Activated CD4-positive, CD25-positive, alpha-beta regulatory T cell (primary cell): ENCODE data around the gene C5.

Experiments
- DNase-seq, 4 experiments: peaks; one replicate each; lab custom pipeline; 2025; lab: John Stamatoyannopoulos, UW

Gene C5

DNA sequence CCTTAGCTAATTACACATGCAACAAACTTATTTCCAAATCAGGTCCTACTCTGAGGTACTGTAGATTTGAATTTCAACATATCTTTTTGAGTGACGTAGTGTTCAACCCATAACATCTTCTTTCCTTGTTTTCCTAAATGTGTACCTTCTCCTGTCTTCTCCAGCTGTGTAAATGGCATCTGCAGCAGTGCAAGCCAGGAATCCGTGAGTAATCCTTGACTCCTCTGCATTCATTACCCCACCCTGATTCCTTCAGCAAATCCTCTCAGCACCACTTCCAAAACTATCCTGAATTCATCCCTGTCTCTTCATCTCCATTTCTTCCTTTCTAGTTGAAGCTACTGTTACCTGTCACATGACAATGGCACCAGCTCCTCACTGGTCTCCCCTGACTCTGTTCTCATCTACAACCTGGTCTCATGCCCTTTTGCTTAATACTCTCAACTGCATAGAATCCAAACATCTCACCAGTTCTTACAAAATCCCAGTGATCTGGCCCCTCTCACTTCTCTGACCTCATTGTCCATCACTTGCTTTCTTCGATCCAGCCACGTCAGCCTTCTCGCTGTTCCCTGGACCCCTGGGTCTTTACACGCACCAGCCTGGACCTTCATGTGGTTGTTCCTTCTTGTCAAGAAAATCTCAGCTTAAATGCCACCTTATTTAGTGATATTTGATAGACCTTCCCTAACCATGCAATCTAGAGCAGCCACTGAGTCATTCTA lies 108.9 kb downstream of the C5 start:
- DNase-seq, result no peak

DNA sequence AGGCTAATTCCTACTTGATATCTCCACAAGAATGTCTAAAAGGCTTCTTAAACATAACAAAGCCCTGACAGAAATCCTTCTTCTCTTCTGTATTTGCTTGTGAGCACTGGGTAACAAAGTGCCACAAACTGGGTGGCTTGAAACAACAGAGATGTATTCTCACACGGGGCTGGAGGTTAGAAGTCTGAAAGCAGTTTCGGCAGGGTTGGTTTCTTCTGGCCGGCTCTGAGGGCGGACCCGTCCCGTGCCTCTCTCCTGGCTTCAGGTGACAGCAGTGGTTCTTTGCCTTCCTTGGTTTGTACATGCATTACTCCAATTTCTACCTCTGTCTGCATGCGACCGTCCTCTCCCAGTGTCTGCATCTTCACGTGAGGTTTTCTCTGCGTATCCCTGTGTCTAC lies 109.5 kb downstream of the C5 start:
- DNase-seq, result no peak

DNA sequence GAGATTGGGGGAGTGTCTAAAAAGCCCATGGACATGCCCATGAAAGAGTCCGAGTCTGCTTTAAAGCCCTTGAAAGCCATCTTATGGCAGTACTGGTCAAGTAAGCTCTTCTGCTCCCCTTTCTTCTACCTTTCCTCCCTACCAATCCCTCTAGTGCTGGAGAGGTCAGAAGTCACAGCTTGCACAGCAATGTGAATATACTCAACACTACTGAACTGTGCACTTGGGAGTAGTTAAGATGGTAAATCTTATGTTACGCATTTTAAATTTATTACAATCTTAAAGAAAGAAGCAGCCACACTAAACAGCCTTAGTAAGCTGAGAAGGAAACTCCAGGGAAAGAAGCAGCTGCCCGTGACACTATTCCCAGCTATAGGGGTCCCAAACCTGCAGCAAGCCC lies 111.2 kb downstream of the C5 start:
- DNase-seq, result no peak

DNA sequence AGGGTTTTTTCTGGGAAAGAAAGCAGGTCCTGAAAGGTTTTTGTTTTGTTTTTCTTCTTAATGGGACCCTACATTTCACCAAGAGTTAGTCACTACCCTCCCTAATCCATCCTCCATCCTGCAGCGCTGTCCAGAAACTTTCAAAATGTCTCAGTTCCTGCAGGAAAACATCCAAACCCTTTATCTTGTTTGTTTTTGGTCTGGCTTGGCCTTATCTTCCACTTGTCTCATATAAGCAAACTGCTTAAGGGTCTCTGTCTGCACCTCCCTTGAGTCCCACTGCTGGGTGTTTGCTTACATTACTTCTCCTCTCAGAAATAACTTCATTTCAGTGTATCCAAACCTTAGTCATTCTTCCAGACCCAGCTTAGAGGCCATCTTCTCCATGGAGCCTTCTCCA lies 112.5 kb downstream of the C5 start:
- DNase-seq, result no peak

DNA sequence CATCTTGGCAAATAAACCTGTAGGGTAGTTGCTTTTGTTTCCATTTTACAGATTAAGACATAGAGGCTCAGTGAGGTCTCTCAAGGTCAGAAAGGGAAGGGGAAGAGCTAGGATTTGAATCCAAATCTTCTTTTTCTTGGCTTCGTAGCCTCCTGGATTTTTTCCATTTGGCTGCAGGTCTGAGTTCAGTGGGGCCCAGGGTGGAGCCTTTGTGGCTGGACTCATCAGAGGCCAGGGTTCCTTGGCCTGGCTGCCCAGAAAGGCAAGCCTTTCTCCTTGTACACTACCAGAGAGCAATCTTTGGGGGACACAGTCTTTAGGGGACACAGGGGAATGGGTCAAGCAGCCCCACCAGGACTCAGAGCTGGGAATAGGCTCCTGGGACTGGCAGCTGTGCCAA lies 112.9 kb downstream of the C5 start:
- no peak for DNase-seq

DNA sequence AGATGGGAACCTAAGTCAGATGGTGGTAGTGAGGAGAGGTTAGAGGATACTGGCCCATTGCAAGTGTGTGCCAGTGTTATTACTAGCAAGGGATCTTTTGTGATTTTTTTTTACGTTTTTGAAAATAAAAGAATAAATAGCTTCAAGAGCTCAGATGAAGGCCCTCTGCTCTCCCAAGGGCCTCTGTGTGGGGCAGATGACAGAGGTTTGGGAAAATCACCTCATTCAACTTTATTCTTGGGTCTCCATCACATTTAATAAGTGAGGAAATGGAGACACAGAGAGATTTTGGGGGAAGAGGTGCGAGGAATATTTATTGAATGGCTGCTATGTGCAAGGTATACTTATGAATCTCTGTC lies 113.3 kb downstream of the C5 start:
- DNase-seq, result no peak

DNA sequence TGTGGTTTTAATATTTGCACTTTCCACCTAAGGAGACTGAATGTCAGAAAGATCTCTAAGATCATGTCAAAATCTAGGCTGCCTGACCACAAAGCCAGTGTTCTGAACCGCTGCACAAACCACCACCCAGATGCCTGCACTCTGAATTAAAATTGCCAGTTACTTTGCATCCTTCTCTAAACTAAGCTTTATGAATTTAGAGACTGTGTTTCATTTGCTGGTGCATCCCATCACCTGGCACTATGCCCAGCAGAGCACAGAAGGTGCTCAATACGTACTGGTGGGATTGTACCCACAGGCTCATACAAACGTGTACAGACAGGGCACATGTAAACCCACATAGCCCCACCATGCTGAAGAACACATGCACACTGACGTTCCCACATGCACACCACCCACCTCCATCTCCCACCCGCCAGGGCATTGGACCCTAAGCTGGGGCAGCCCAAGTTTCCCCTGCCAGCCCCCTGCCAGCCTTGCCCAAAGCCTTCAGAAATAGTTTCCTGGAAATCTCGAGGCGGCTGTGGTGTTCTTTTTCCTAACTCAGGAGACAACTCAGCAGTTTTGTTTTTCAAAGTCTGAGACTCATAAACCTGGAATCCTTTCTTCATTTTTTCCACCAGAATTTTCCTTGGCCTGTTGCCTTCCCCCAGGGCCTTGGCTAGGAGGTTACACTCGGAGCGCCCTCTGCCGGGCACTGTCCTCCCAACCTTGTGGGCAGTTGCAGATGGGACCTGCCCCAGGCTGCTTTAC lies 113.9 kb downstream of the C5 start:
- peak; percentile 77 to 90 (median 81) for DNase-seq

DNA sequence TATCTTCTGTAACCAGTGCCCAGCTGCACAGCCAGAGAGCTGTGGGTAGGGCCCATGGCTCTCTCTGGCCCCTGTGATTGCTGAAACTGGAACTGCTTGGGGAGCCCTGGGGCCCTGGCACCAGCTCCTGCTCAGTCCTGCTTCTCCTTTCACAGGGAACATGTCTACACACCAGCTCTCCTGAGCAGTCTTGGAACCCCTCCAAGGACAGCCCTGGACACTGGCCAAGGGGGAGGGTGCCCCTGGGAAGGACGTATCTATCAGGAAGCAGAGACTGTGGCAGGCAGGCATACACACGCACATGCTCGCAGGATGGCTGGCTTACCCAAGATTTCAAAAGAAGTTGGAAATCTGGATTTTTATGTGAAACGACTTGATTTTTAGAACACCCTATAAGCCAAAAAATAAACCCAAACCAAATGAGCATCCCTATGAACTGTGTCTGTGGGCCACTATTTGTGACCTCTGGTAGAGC lies 114.7 kb downstream of the C5 start:
- DNase-seq, result no peak

DNA sequence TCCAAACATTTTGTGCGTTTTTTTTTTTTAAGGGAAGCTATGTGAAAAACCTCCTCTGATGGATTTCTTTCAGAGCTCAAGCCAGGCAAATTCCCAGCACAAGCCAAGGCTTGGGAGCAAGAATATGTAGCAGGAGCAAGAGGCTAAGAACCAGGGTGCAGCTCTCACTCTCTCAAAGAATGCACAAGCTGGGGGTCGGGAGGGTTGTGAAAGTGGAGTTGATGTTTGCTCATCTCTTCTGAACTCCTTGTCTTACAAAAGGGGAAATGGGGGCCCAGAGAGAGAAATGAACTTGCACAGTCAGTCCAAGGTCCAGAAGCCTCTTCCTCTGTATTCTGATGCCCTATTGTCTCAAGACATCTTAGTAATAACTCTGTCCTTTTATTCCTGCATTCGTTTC lies 115.8 kb downstream of the C5 start:
- DNase-seq, result no peak

DNA sequence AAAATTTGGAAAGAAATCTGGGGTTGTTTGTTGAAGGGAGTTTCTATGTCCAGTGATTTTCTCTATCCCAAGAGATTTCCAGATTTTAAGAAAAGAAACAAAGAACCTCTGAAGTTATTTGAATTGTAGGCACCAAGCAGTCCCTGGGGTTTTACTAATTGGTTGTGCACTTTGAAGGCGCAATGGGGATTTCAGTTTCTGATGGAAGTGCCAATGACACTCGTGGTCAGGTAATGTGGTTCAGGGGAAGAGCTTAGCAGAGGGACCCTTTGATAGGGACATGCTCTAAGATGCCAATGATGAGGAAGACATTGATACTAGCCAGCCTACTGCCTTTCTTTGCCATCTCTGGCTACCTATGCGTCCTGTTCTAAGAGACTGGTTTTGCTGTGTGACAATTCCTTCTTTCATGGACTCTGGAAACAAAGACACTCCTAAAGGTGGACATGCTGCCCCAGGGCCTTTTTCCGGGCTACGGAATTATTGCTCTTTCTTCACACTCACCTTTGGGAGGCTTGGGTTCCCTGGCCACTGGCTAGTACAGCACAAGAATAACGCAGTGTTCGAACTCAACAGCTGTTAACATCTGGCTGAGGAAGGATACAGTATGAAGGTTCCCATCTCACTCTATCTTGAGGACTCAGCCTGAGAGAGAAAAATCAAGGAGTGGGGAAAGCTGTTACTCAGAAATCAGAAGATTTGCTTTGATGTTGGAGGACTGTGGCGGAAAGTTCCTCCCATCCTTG lies 116.6 kb downstream of the C5 start:
- DNase-seq, result no peak

DNA sequence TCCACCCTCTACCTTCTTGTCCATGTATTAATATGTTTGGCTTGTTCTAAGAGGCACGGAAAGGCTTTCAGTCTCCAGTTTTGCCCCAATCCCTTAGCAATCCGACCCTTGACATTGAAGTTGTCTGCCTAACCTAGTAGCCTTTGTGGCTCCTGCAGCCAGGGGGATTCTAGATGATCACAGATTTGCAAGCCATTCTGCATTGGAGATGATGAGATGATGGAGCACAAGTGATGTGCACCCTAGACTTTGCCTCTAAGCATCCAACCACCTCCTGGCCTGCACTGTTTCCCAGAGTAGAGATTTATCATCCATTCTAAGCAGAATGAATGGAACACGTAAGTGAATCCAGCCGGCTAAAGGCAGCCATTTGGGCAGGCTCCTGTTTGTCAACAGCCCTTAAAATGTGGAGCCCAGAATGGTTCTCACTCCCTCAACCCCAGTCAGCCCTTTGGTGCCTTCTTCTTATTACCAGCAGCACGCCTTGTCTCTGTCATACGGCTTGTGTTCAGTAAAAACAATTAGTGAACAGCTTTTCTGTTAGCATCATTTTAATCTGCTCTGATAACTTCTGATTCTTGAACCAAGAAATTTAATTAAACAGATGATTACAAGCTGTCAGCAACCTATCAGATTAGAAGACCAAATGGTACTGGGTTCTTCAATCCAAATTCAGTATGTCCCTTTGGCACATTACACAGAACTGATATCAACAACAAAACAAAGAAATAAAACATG lies 117.8 kb downstream of the C5 start:
- no peak for DNase-seq

DNA sequence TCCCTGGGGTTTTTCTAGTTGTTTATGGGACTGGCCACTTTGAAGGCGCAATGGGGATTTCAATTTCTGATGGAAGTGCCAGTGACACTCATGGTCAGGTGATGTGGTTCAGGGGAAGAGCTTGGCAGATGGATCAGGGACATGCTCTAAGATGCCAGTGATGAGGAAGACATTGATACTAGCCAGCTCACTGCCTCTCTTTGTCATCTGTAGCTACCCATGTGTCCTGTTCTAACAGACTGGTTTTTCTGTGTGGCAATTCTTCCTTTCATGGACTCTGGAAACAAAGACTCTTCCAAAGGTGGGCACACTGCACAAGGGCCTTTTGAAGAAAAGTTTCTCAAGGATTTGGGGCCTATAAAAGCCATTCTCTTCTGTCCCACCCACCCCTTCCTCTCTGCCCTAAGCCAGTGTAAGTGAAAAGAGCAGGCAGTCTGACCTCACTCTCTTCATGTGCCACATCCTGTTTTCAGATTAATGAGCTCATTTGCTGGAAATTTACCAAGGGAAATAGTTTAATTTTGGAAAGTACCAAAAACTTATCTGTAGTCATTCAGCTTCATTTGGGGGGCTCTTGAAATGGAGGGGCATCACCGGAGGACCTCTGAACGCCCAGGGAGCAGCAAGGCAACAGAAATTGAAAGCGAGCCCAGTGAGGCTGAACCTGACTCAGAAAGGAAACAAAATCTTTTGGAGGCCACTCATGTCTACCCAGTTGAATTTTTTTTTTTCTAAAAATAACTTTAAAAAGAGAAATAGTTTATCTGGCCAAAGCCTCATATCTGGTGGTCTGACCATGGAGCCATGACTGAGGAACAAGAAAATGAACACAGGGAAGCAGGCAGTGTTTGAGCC lies 118.6 kb downstream of the C5 start:
- peak in 2 of 4 experiments; percentile 36 to 40 for DNase-seq

DNA sequence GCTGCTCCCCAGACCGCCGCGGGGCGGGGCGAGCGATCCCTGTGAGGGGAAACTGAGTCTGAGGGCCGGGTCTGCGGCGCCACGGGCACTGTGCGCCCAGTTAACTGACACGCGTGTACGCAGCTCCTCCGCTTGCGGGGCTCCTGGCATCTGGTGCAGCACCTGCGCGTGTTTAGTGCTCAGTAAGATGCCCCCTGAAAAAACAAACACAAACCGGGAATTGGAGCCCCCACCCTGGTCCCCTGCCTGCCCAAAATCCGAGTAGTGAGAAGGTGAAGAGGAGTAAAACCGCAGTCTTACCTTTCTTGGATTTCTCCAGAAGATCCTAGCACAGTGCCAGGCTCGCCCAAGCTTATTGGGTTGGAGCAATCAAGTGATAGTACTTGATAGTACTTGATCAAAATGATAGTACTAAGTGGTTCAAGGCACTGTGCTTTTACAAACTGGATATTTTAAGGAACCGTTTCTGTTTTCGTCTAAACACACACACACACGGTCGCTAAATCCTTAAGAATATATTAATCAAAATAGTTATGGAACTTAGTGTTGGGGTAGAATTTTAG lies 120.8 kb downstream of the C5 start:
- DNase-seq, result no peak

DNA sequence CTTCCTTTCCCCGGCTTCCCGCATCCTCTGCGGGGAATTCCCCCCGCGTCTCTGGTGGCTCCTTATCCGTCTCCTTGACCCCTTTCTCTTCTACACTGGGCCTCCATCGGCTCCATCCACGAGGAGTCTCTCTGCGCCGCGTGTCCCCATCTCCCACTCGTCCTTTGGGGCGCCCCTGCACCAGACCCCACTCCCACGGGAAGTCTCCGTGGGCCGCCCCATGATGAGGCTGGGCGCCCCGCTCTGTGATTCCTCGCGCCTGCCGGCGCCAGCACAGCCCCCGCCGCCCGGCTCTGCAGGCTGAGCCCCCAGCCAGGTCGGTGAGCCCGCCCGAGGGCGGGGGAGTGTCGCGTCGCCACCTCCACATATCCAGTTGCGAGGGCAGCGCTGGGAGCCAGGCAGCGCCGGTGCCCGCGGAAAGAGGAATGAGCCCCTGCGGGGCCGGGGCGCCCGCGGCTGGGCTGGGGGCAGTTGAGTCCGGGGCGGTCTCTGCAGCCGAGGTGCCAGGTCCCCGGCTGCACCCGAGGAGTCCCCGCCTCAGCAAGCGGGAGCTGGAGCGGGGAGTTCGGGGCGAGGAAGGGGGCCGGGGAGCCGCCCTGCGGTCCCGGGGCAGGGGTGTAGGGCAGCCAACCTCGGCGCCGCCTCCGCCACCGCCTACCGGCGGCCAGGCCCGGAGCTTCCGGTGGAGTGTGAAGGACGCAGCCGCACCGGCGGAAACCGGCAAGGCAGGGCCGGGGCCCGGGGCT lies 121.4 kb downstream of the C5 start:
- peak; percentile 43 to 73 (median 64) for DNase-seq

DNA sequence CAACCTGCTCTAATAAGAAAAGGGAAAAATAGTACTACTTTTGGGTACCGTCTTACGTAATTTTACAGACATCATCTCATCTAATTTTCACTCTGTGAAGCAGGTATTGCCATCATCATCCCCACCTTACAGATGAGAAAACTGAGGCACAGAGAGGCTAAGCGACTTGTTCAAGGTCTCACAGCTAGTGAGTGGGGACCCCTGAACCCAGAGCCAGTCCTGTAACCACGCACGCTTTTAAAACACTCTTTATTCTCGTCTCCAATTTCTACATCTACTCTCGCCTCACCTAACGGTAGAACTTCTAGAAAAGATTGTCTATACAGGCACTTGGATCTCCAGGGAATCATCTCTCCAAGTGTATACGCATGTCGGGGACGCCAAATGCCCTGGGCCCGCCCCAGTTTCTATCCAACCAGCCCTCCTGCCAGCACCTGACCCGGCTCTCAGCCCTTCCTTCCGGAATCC lies 122.0 kb downstream of the C5 start:
- DNase-seq, result no peak

DNA sequence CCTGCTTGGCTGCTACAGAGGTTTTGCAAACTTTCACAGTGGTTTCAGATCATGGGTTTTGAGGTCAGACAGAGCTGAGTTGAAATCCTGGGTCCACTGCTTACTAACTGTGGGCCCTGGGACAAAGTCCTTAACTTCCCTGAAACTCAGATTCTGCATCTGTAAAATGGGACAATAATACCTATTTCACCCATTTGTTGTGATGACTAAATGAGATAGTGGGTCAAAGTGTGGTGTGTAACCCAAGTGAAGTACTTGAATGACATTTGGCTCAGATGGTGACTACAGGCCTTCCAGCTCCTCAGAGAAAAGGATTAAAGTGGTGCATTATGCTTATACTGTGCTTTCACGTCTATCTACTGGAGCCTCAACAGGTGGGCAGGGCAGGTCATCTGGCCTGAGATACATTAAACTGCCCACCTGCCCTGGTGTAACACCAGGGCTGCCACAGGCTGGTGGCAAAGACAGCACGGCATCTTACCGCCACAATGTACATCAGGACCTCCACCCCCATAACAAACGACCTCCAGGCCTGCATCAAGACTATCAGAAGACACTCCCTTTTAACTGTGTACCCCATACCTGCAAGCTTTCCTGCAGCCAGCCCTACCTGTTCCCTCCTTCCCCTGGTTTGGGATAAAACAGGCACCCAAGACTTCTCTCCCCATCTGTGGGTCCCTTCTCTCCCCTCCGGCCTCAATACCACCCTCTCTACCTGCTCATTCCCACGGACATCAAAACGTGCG lies 122.6 kb downstream of the C5 start:
- no peak for DNase-seq

DNA sequence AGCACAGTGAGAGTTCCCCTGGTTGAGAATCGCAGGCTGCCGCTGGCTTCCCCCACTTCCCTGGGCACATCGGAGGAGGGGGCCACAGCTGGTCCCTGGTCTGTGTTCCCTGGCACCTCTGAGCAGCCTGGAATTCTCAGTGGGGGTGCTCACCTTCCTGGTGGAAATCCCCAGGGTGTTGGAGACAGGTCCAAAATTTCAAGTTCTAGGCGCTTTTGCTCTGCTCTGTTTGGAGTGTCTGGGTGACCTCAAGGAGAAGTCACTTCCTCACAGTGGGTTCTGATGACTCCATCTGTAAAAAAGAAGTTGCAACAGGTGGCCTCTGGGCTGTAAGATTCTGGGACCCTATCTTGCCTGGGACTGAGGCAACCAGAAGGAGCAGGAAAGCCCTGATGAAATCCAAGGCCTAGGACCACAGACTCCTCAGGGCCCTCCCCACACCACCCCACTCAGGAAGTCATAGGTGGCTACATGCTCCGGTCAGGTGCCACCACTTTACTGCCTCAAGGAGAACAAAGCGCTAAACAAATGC lies 123.6 kb downstream of the C5 start, which contains the start of gene TRAF1:
Gene TRAF1 (minus strand): TSS at position 400 of the 532 bp plus-strand sequence. CDS start 721 bp downstream, outside the sequence.
- no peak for DNase-seq

DNA sequence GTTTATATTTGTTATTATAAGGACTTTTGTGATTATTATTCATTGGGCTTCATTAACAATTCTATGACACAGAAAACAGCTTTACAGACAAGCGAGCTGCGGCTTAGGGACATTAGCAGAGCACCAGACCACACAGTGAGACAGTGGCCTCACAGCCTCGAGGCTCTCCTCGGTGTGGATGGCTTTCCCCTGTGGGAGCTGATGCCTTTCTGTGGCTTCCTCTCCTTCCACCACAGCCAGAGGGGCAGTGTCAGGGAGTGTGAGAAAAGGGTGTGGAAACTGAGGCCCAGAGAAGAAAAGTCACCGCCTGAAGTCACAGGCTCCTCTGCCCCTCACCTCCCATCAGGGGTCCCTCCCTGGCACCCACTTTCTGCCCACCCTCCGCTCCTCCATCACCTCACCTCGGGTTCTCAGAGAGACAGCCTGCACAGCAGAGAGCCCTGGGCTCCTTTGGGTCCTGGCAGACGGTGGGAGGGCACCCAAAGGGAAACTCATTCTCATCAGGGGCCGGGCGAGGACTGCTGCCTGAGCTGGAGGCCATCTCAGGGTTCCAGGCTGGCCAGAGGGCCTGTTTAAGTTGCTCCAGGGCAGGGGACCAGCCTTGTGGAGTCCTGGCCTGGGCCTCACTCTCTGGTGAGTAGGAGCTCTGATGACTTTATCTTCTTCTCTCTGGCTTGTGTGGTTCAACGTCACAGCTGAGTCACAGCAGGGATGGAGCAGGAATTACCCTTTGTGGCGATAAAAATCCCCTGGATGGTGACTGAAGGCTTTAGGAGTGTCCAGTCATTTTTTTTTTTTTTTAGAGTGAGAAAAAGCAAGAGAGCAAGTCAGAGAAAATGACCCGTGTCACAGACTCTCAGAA lies 124.3 kb downstream of the C5 start:
- DNase-seq, result peak in 3 of 4 experiments; percentile 28 to 74 (median 64)
